ENCODE results near the gene DICER1.

Gene DICER1

DNA sequence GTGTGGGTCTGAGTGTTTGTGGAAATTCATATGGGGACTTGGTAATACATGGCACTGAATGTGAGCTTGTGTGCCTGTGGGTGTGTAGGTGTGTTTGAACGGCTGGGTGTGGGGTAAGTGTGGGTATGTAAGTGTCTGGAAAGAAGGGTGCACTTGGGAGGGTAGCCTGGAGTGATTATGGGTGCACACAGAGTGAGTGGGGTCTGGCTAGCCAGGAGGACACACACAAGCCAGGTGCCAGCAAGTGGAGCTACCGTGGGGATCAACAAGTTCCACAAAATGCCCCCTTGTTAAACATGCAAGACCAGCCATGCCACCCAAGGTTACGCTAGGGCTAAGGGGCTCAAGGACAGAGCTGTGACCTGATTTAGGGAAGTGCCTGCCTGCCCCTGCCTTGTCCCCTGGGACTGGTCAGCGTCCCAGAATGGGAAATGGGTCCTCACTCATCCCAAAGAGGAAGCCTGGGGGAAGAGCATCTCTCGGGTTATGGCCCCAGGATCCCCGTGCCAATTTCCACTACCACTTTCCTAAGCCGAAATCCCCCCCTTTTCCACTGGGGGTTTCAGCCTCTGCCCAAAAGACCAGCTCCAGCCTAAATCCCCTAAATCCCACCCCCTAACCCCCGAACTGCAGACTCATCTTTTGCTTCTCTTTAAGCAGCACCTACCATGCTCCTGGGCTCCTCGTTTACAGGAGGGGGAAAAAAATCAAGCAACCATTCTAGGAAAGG, 118.6 kb downstream of the DICER1 start:
- TF ChIP-seq, protein P1, sequence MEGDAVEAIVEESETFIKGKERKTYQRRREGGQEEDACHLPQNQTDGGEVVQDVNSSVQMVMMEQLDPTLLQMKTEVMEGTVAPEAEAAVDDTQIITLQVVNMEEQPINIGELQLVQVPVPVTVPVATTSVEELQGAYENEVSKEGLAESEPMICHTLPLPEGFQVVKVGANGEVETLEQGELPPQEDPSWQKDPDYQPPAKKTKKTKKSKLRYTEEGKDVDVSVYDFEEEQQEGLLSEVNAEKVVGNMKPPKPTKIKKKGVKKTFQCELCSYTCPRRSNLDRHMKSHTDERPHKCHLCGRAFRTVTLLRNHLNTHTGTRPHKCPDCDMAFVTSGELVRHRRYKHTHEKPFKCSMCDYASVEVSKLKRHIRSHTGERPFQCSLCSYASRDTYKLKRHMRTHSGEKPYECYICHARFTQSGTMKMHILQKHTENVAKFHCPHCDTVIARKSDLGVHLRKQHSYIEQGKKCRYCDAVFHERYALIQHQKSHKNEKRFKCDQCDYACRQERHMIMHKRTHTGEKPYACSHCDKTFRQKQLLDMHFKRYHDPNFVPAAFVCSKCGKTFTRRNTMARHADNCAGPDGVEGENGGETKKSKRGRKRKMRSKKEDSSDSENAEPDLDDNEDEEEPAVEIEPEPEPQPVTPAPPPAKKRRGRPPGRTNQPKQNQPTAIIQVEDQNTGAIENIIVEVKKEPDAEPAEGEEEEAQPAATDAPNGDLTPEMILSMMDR (IDR thresholded peaks at IDR 0.05; ENCODE audit: low read depth, low read length) = no peak
- in situ Hi-C loops (cut with HindIII; ENCODE audit: low sequenced_read_pairs) = no loop called here
- no peak overlapping the region for H3K4me3 ChIP-seq (ENCODE audit: low read depth, low read length)
- no peak for DNase-seq (ENCODE audit: low read depth, low spot score)

DNA sequence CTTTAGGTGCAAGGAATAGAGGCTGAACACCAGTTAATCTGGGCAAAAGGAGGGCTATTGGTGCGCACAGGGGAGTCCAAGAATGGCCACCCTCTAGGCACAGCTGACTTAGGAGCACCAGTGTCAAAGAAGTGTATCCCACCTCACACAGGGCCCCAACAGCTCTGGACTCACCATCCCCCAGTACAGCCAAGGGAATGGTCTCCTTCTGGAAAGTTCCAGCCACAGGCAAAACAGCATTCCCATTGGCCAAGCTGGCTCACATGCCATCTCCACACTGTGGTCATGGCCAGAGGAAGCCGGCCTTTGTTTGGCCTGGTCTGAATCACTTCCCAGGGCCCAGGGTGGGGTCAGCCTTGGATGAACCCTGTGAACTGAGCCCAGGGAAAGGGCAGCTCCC, 120.1 kb downstream of the DICER1 start:
- no peak for DNase-seq (ENCODE audit: low read depth, low spot score)
- in situ Hi-C loops (cut with HindIII; ENCODE audit: low sequenced_read_pairs) = no loop called here
- TF ChIP-seq, protein P1 (IDR thresholded peaks at IDR 0.05; ENCODE audit: low read depth, low read length) = no peak
- H3K4me3 ChIP-seq (ENCODE audit: low read depth, low read length) = no peak overlapping the region

Data from astrocyte of the spinal cord (primary cell).